Left ventricle myocardium inferior (tissue), 1 donor: Measurements from ENCODE around the gene SPATS2L. TPM values are rescaled to one million over a fixed set of nuclear protein-coding genes. Genes with fewer than 3 reads are reported as not detected.
A peak's percentile ranks its signal among the peaks of the same experiment; 100 is the strongest.

Experiments used
- DNase-seq: peaks from one replicate; pipeline ENCODE4 v3.0.0-alpha.2; 2020
- H3K27ac ChIP-seq: fragments of 200-600 bp; replicated peaks from 2 replicates; pipeline ENCODE4 v1.8.0; 2021
- H3K27me3 ChIP-seq: fragments of 200-600 bp; 2 replicates; pipeline ENCODE4 v1.8.0; 2021; ENCODE audit warnings: low read depth
- H3K36me3 ChIP-seq: fragments of 200-600 bp; 2 replicates; pipeline ENCODE4 v1.8.0; 2021
- H3K4me1 ChIP-seq: fragments of 200-600 bp; 2 replicates; pipeline ENCODE4 v1.8.0; 2021
- H3K4me3 ChIP-seq: fragments of 200-600 bp; 2 replicates; pipeline ENCODE4 v1.8.0; 2021; ENCODE audit warnings: mild to moderate bottlenecking, moderate library complexity
- H3K9me3 ChIP-seq: fragments of 200-600 bp; replicated peaks from 2 replicates; pipeline ENCODE4 v1.8.0; 2021
- intact Hi-C: fragments of 100-400 bp; cut with micrococcal nuclease; formaldehyde crosslinking; loops from one replicate; pipeline ENCODE4 v1.11.0; 2022
- total RNA-seq: library from RNA; stranded (reverse); fragmentation: NEBNext Ultra II Directional; extraction: Animal tissue kit (Norgen Biotek cat#: 25700); gene quantifications from one replicate; pipeline ENCODE4 v1.2.1, GENCODE V29; 2021
- TF ChIP-seq, protein P1 (sequence below): fragments of 200-600 bp; IDR thresholded peaks from 2 replicates; pipeline ENCODE4 v1.8.0; 2021; ENCODE audit warnings: antibody characterized with exemption, mild to moderate bottlenecking, borderline replicate concordance
- donor health status: DM: no; HTN: yes; CAD: no; lungs with severe emphysema.

SPATS2L gene
- total RNA-seq, 1 donor from 2014 or later, result 54.9 TPM

- TF ChIP-seq, protein P1, sequence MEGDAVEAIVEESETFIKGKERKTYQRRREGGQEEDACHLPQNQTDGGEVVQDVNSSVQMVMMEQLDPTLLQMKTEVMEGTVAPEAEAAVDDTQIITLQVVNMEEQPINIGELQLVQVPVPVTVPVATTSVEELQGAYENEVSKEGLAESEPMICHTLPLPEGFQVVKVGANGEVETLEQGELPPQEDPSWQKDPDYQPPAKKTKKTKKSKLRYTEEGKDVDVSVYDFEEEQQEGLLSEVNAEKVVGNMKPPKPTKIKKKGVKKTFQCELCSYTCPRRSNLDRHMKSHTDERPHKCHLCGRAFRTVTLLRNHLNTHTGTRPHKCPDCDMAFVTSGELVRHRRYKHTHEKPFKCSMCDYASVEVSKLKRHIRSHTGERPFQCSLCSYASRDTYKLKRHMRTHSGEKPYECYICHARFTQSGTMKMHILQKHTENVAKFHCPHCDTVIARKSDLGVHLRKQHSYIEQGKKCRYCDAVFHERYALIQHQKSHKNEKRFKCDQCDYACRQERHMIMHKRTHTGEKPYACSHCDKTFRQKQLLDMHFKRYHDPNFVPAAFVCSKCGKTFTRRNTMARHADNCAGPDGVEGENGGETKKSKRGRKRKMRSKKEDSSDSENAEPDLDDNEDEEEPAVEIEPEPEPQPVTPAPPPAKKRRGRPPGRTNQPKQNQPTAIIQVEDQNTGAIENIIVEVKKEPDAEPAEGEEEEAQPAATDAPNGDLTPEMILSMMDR, result no peak
- intact Hi-C loops, result no loop called here
- Histone ChIP-seq H3K9me3 (no peaks in the 10 kb centered on the region), H3K4me3 (no peak overlapping the region), H3K36me3 (peaks cover 46% of the 10 kb centered on the region), H3K27me3 (no peaks in the 10 kb centered on the region), H3K4me1 (peaks cover 6% of the 10 kb centered on the region), H3K27ac (no peak overlapping the region)
- DNase-seq, result no peak
Observed at GRCh38 chr2:200461846-200462710, 155.6 kb downstream of the SPATS2L start.

- Histone ChIP-seq H3K36me3 (peaks cover 58% of the 10 kb centered on the region), H3K9me3 (no peaks in the 10 kb centered on the region), H3K27me3 (no peaks in the 10 kb centered on the region), H3K4me3 (no peak overlapping the region), H3K27ac (no peak overlapping the region), H3K4me1 (peaks cover 8% of the 10 kb centered on the region)
- no peak for DNase-seq
- TF ChIP-seq, protein P1, result no peak
- intact Hi-C loops, result no loop called here
Observed at GRCh38 chr2:200463452-200463851, 157.0 kb downstream of the SPATS2L start.

- peaks cover 13% of the 10 kb centered on the region for H3K4me1 ChIP-seq
- peaks cover 65% of the 10 kb centered on the region for H3K36me3 ChIP-seq
- peak overlapping the region; percentile 52 for H3K27ac ChIP-seq
- TF ChIP-seq, protein P1, result no peak
- no peaks in the 10 kb centered on the region for H3K27me3 ChIP-seq
- intact Hi-C loops, result no loop called here
- no peaks in the 10 kb centered on the region for H3K9me3 ChIP-seq
- H3K4me3 ChIP-seq, result peak overlapping the region; percentile 1
- DNase-seq, result no peak
Observed at GRCh38 chr2:200466425-200467418, 160.2 kb downstream of the SPATS2L start.

DNA sequence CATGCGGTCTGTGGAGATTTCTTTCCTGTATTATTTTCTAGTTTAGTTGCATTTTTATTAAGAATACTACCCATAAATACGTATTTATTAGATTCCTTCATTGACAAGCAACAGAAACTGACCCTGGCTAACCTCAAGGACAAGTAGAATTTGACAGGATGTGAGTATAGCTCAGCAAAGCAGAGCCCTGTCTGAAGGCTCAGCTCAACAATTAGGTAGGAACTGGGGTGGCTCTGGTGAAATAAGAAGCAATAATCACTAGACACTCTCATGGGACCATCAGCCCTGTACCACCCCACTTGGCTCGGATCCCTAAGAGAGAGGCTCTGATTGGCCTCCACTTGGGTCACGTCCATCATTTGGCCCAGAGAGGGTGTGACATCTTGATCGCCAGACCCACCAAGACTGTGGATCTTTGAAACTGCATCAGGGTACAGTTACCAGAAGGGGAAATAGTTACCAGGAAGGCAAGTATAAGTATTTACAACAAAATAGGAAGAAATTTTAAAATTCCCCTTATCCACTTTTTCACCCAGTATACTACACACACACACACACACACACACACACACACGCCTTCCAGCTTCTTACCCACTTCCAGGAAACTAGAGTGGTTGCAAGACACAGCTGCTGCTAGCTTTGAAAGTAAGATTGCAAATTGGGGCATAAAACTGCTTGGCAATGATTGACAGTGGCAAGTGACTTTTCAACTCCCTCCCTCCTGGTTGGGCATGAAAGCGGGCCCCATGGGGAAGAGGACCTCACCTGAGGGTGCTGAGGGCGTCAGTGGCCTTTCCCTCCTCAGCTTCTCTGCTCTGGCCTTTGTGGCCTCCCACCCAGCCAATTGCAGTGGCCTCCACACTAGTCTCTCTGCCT lies 161.6 kb downstream of the SPATS2L start:
- TF ChIP-seq, protein P1, result no peak
- intact Hi-C loops, result no loop called here
- Histone ChIP-seq H3K27me3 (no peaks in the 10 kb centered on the region), H3K36me3 (peaks cover 68% of the 10 kb centered on the region), H3K4me3 (no peak overlapping the region), H3K27ac (no peak overlapping the region), H3K9me3 (no peaks in the 10 kb centered on the region), H3K4me1 (peaks cover 13% of the 10 kb centered on the region)
- DNase-seq, result no peak
